Gastrocnemius medialis (tissue), 4 donors: ENCODE data around the gene NES.
A peak's percentile ranks its signal among the peaks of the same experiment; 100 is the strongest.

Experiments
- CTCF ChIP-seq, 5 experiments: fragments of 450-650 bp in 3 of 5; fragments of 200-600 bp in 2 of 5; sonication (generic) in 2 of 5; IDR thresholded peaks in 4 of 5; conservative IDR thresholded peaks in 1 of 5; 1 replicate in 4 of 5; 2 replicates in 1 of 5; pipeline ENCODE4 v1.5.1; 2016 to 2019; ENCODE audit warnings: antibody characterized with exemption in 5 of 5, mild to moderate bottlenecking in 3 of 5, moderate library complexity in 3 of 5
- POLR2A ChIP-seq, 2 donors: fragments of 450-650 bp; IDR thresholded peaks; one replicate each; pipeline ENCODE4 v1.6.1; 2017; ENCODE audit warnings: antibody characterized with exemption in 2 of 2, mild to moderate bottlenecking in 2 of 2, moderate library complexity in 2 of 2

GRCh38 chr1:156656806-156657740 lies 20.1 kb downstream of the NES start:
- TF ChIP-seq POLR2A (IDR thresholded peaks at IDR 0.05) (no peak), CTCF (IDR thresholded peaks at IDR 0.05 in 4 of 5, conservative IDR thresholded peaks at IDR 0.05 in 1 of 5) (peak; percentile 97 to 99 (median 98))
